ENCODE measurements around the gene PLEKHG4.
A peak's percentile ranks its signal among the peaks of the same experiment; 100 is the strongest.

- TF ChIP-seq PAX5 (IDR thresholded peaks at IDR 0.05; ENCODE audit: insufficient read depth, low read length, severe bottlenecking) (no peak), POLR2A (IDR thresholded peaks at IDR 0.05; ENCODE audit: low read depth, low read length) (0 out of 2 replicates have a peak, but pooled peaks have one; percentile 27)
Measured at GRCh38 chr16:67229906-67230808, 49.2 kb upstream of the PLEKHG4 start.

All from GM12891 (cell line).